ENCODE results near the gene FAM72D.
"Not testable (repeated sequence)": the region's sequence is repeated elsewhere in the genome, so short reads cannot be mapped to it uniquely, and the experiment has no call there.

Gene FAM72D

GRCh38 chr1:145125112-145125511 is 29.3 kb downstream of the FAM72D start:
- not testable (repeated sequence) for DNase-seq (ENCODE audit: low spot score); H3K27ac ChIP-seq (replicated peaks; ENCODE audit: low read length); H2AFZ ChIP-seq (ENCODE audit: low read length); H3K4ac ChIP-seq (ENCODE audit: low read length); H3K79me1 ChIP-seq (ENCODE audit: low read depth, low read length); H3K4me1 ChIP-seq (ENCODE audit: control insufficient read depth in 2 of 2, insufficient read depth in 1 of 2, low read depth in 1 of 2, low read length in 2 of 2); H4K8ac ChIP-seq (ENCODE audit: low read depth, low read length); H3K18ac ChIP-seq (ENCODE audit: low read length); H2BK120ac ChIP-seq (ENCODE audit: low read depth, low read length); H3K4me3 ChIP-seq (ENCODE audit: low read length in 2 of 2); H3K14ac ChIP-seq (ENCODE audit: low read length); H2BK12ac ChIP-seq (ENCODE audit: low read length); H3K4me2 ChIP-seq (ENCODE audit: insufficient read depth, low read length, poor library complexity, severe bottlenecking); H3K36me3 ChIP-seq (replicated peaks in 1 of 2; ENCODE audit: control insufficient read depth in 2 of 2, insufficient read depth in 2 of 2, low read length in 2 of 2); H4K91ac ChIP-seq (ENCODE audit: low read depth, low read length, poor library complexity); H3K9me3 ChIP-seq (replicated peaks in 1 of 2; ENCODE audit: control insufficient read depth in 2 of 2, insufficient read depth in 1 of 2, low read depth in 1 of 2, low read length in 2 of 2); H3K23ac ChIP-seq (ENCODE audit: low read depth, low read length, poor library complexity); H3K27me3 ChIP-seq (ENCODE audit: control insufficient read depth in 3 of 3, insufficient read depth in 3 of 3, low read depth in 1 of 3, low read length in 3 of 3); H2AK5ac ChIP-seq (ENCODE audit: low read depth, low read length); H2BK15ac ChIP-seq (ENCODE audit: low read length); H3K9ac ChIP-seq (ENCODE audit: low read depth, low read length, poor library complexity); H2BK5ac ChIP-seq (ENCODE audit: low read length)
- no CpG with 5 or more reads among the region's 1 CpG for WGBS, 2 donors (ENCODE audit: extremely low coverage in 2 of 2, insufficient read length in 2 of 2, insufficient replicate concordance in 1 of 2)

DNA sequence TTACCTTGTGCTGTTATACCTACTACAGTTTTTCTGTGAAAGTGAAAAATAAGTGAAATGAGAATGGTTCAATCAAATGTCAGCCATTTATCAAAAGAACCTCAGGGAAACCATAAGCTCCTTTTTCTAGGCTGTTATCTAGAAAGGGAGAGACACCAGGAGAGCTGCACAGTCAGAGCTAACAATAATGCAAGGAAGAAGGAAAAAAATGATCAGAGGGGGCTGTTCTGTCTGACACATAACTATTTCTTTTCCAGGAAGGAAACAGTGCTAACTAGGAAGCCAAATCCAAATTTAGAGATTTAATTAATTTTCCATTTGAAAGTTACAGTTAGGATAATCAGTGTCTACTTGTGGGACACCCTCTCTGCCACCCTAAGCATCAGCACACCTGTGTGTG is 31.4 kb downstream of the FAM72D start:
- not testable (repeated sequence) for H3K4ac ChIP-seq (ENCODE audit: low read length); H3K4me2 ChIP-seq (ENCODE audit: insufficient read depth, low read length, poor library complexity, severe bottlenecking); DNase-seq (ENCODE audit: low spot score); H2AFZ ChIP-seq (ENCODE audit: low read length); H3K27me3 ChIP-seq (ENCODE audit: control insufficient read depth in 3 of 3, insufficient read depth in 3 of 3, low read depth in 1 of 3, low read length in 3 of 3); H2AK5ac ChIP-seq (ENCODE audit: low read depth, low read length); H4K8ac ChIP-seq (ENCODE audit: low read depth, low read length); H3K18ac ChIP-seq (ENCODE audit: low read length); H3K14ac ChIP-seq (ENCODE audit: low read length); H2BK15ac ChIP-seq (ENCODE audit: low read length); H3K27ac ChIP-seq (replicated peaks; ENCODE audit: low read length); H3K9me3 ChIP-seq (replicated peaks in 1 of 2; ENCODE audit: control insufficient read depth in 2 of 2, insufficient read depth in 1 of 2, low read depth in 1 of 2, low read length in 2 of 2); H4K91ac ChIP-seq (ENCODE audit: low read depth, low read length, poor library complexity); H3K9ac ChIP-seq (ENCODE audit: low read depth, low read length, poor library complexity); H3K79me1 ChIP-seq (ENCODE audit: low read depth, low read length); H2BK120ac ChIP-seq (ENCODE audit: low read depth, low read length); H3K36me3 ChIP-seq (replicated peaks in 1 of 2; ENCODE audit: control insufficient read depth in 2 of 2, insufficient read depth in 2 of 2, low read length in 2 of 2); H2BK12ac ChIP-seq (ENCODE audit: low read length); H3K23ac ChIP-seq (ENCODE audit: low read depth, low read length, poor library complexity); H3K4me1 ChIP-seq (ENCODE audit: control insufficient read depth in 2 of 2, insufficient read depth in 1 of 2, low read depth in 1 of 2, low read length in 2 of 2); H2BK5ac ChIP-seq (ENCODE audit: low read length); H3K4me3 ChIP-seq (ENCODE audit: low read length in 2 of 2)

DNA sequence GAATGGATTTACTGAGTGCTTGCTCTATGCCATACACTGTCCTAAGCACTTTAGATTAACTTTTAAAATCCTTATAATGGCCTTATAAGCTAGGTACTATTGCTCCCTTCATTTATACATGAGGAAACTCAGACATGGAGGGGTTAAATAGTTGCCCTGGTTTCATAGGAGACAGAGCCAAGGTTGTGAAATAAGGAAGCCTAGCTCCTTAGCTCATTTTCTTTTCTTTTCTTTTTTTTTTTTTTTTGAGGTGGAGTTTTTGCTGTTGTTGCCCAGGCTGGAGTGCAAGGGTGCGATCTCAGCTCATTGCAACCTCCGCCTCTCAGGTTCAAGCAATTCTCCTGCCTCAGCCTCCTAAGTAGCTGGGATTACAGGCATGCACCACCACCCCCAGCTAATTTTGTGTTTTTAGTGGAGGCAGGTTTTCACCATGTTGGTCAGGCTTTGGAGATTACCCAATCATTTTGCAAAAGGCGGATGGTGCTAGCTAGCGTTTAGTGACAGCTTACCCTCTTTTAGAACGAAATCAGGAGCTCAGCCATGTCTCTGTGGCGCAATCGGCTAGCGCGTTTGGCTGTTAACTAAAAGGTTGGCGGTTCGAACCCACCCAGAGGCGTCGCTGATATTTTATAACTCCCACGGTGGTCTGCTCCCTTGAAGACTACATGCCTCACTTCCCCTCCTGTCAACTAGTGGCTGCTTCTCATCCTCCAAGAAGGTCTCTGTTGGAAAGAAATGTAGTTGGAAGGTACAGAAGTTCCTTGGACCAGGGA is 33.1 kb downstream of the FAM72D start:
- H3K36me3 ChIP-seq (replicated peaks in 1 of 2; ENCODE audit: control insufficient read depth in 2 of 2, insufficient read depth in 2 of 2, low read length in 2 of 2); H2AK5ac ChIP-seq (ENCODE audit: low read depth, low read length); H3K79me1 ChIP-seq (ENCODE audit: low read depth, low read length); H3K4me3 ChIP-seq (ENCODE audit: low read length in 2 of 2); H4K91ac ChIP-seq (ENCODE audit: low read depth, low read length, poor library complexity); H2BK120ac ChIP-seq (ENCODE audit: low read depth, low read length); H3K14ac ChIP-seq (ENCODE audit: low read length); H2BK12ac ChIP-seq (ENCODE audit: low read length); H3K27me3 ChIP-seq (ENCODE audit: control insufficient read depth in 3 of 3, insufficient read depth in 3 of 3, low read depth in 1 of 3, low read length in 3 of 3); H3K9ac ChIP-seq (ENCODE audit: low read depth, low read length, poor library complexity); H3K4me1 ChIP-seq (ENCODE audit: control insufficient read depth in 2 of 2, insufficient read depth in 1 of 2, low read depth in 1 of 2, low read length in 2 of 2); H3K9me3 ChIP-seq (replicated peaks in 1 of 2; ENCODE audit: control insufficient read depth in 2 of 2, insufficient read depth in 1 of 2, low read depth in 1 of 2, low read length in 2 of 2); H2BK15ac ChIP-seq (ENCODE audit: low read length); DNase-seq (ENCODE audit: low spot score); H4K8ac ChIP-seq (ENCODE audit: low read depth, low read length); H3K4ac ChIP-seq (ENCODE audit: low read length); H3K18ac ChIP-seq (ENCODE audit: low read length); H3K4me2 ChIP-seq (ENCODE audit: insufficient read depth, low read length, poor library complexity, severe bottlenecking); H2BK5ac ChIP-seq (ENCODE audit: low read length); H3K23ac ChIP-seq (ENCODE audit: low read depth, low read length, poor library complexity); H3K27ac ChIP-seq (replicated peaks; ENCODE audit: low read length); H2AFZ ChIP-seq (ENCODE audit: low read length): not testable (repeated sequence)
- no CpG with 5 or more reads among the region's 14 CpGs for WGBS, 2 donors (ENCODE audit: extremely low coverage in 2 of 2, insufficient read length in 2 of 2, insufficient replicate concordance in 1 of 2)

GRCh38 chr1:145134476-145134875 is 38.7 kb downstream of the FAM72D start:
- WGBS, 2 donors (ENCODE audit: extremely low coverage in 2 of 2, insufficient read length in 2 of 2, insufficient replicate concordance in 1 of 2), result no CpG with 5 or more reads among the region's 1 CpG

More at GRCh38 chr1:145134476-145134875, 38.7 kb downstream of the FAM72D start:
- H3K14ac ChIP-seq (ENCODE audit: low read length); H3K9me3 ChIP-seq (replicated peaks in 1 of 2; ENCODE audit: control insufficient read depth in 2 of 2, insufficient read depth in 1 of 2, low read depth in 1 of 2, low read length in 2 of 2); H2BK5ac ChIP-seq (ENCODE audit: low read length); H3K23ac ChIP-seq (ENCODE audit: low read depth, low read length, poor library complexity); H2AFZ ChIP-seq (ENCODE audit: low read length); H4K8ac ChIP-seq (ENCODE audit: low read depth, low read length); H3K79me1 ChIP-seq (ENCODE audit: low read depth, low read length); H2BK120ac ChIP-seq (ENCODE audit: low read depth, low read length); H3K4me3 ChIP-seq (ENCODE audit: low read length in 2 of 2); H3K27ac ChIP-seq (replicated peaks; ENCODE audit: low read length); H4K91ac ChIP-seq (ENCODE audit: low read depth, low read length, poor library complexity); H2BK15ac ChIP-seq (ENCODE audit: low read length); DNase-seq (ENCODE audit: low spot score); H3K27me3 ChIP-seq (ENCODE audit: control insufficient read depth in 3 of 3, insufficient read depth in 3 of 3, low read depth in 1 of 3, low read length in 3 of 3); H2BK12ac ChIP-seq (ENCODE audit: low read length); H3K36me3 ChIP-seq (replicated peaks in 1 of 2; ENCODE audit: control insufficient read depth in 2 of 2, insufficient read depth in 2 of 2, low read length in 2 of 2); H3K9ac ChIP-seq (ENCODE audit: low read depth, low read length, poor library complexity); H3K4ac ChIP-seq (ENCODE audit: low read length); H3K4me1 ChIP-seq (ENCODE audit: control insufficient read depth in 2 of 2, insufficient read depth in 1 of 2, low read depth in 1 of 2, low read length in 2 of 2); H2AK5ac ChIP-seq (ENCODE audit: low read depth, low read length); H3K4me2 ChIP-seq (ENCODE audit: insufficient read depth, low read length, poor library complexity, severe bottlenecking); H3K18ac ChIP-seq (ENCODE audit: low read length): not testable (repeated sequence)

Measured in neuronal stem cell (in vitro differentiated cells).